Dermis blood vessel endothelial cell (primary cell): ENCODE data around the gene ZNF254. TPM values are rescaled to one million over a fixed set of nuclear protein-coding genes. Genes with fewer than 3 reads are reported as not detected.

Experiments used
- total RNA-seq: library from RNA; depleted of rRNA; stranded (reverse); fragments of >200 nt; gene quantifications from 2 replicates; pipeline ENCODE4 v1.2.3, GENCODE V29; 2014

ZNF254 gene
- total RNA-seq, 1 donor from 2014 or later, result 23.3 TPM

Other genes with a start within 250 kb of the ZNF254 start
- gene ZNF726, start 172.3 kb upstream of the ZNF254 start, total RNA-seq, result 6.1 and 7.8 TPM in 2 replicates